Stimulated activated naive CD8-positive, alpha-beta T cell treated with anti-CD3 and anti-CD28 coated beads, Interleukin-15, amount 100 ng/mL, for 72 hours (primary cell): Measurements from ENCODE around the gene RCN2.

ENCODE experiments used
- ATAC-seq: fragments of 150-1000 bp; cut with Tn5 transposase; 2 replicates; pipeline ENCODE4 v1.10.0; 2021; ENCODE audit warnings: mild to moderate bottlenecking, moderate library complexity
- DNase-seq, 2 donors: peaks; one replicate each; pipeline ENCODE4 v3.0.0; 2021 to 2022
- H3K27ac Mint-ChIP-seq, 2 donors: one replicate each; pipeline ENCODE4 v1.8.0; 2022; ENCODE audit warnings: mild to moderate bottlenecking in 2 of 2, mixed read lengths in 2 of 2, moderate library complexity in 2 of 2
- H3K27me3 Mint-ChIP-seq: one replicate; pipeline ENCODE4 v1.8.0; 2022; ENCODE audit warnings: mixed read lengths
- H3K4me1 Mint-ChIP-seq: one replicate; pipeline ENCODE4 v1.8.0; 2022; ENCODE audit warnings: mild to moderate bottlenecking, mixed read lengths
- H3K4me3 Mint-ChIP-seq, 2 donors: one replicate each; pipeline ENCODE4 v1.8.0; 2022; ENCODE audit warnings: mild to moderate bottlenecking in 2 of 2, mixed read lengths in 2 of 2, moderate library complexity in 1 of 2
- H3K9me3 Mint-ChIP-seq, 2 donors: one replicate each; pipeline ENCODE4 v1.8.0; 2022; ENCODE audit warnings: mixed read lengths in 2 of 2

RCN2 gene

GRCh38 chr15:76913737-76914136 lies 17.8 kb upstream of the RCN2 start:
- Mint-ChIP-seq H3K27ac (no peak overlapping the region), H3K4me3 (no peak overlapping the region), H3K9me3 (no peaks in the 10 kb centered on the region), H3K4me1 (no peaks in the 10 kb centered on the region), H3K27me3 (peaks cover 18% of the 10 kb centered on the region)
- ATAC-seq (no peak), DNase-seq (no peak)

DNA sequence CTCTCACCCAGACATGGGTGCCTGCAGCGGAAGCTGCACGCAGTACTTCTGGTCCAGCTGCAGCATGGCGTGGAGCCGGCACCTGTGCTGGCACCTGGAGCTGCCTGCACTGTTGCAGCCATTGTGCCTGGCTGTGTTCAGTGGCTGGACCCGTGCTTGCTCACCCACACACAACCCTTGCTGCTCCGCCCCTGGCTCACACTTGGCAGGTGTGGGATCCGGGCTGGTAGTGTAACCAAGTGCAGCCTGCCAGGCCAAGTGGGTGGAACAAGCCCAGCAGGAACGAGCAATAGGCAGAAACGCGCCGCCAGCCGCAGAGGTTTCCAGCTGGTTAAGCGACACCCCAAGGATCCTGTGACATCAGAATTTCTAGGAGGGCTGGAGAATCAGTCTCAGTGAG lies 15.2 kb upstream of the RCN2 start:
- no peak for ATAC-seq
- no peaks in the 10 kb centered on the region for H3K4me1 Mint-ChIP-seq
- no peak overlapping the region for H3K27ac Mint-ChIP-seq
- H3K9me3 Mint-ChIP-seq, result peaks cover 0 to 5% of the 10 kb centered on the region in 2 donors
- no peak for DNase-seq
- no peak overlapping the region for H3K4me3 Mint-ChIP-seq
- H3K27me3 Mint-ChIP-seq, result peaks cover 18% of the 10 kb centered on the region

DNA sequence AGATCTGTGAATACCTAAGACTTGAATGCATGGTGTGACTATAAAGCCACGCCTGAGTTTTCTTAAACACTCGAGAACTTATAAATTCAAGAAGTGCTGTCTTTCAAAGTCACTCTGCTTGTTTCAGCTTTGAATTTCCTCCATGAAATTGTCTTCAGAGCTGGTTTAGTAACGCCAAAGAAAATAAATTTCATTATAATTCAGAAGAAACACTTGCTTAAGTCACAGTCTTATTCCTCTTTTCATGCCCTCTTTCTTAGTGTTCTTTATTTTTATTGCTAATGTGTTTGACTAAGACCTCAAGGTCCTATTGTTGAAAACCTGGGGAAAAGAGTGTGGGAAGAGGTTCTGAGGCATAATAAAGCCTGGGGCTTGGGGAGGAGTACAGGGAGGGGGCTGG lies 3.3 kb upstream of the RCN2 start:
- peaks cover 22% of the 10 kb centered on the region for H3K4me1 Mint-ChIP-seq
- H3K9me3 Mint-ChIP-seq, result no peaks in the 10 kb centered on the region
- H3K27ac Mint-ChIP-seq, result no peak overlapping the region
- H3K27me3 Mint-ChIP-seq, result peaks cover 5% of the 10 kb centered on the region
- ATAC-seq, result no peak
- H3K4me3 Mint-ChIP-seq, result no peak overlapping the region
- DNase-seq, result no peak

- peaks cover 29% of the 10 kb centered on the region for H3K4me1 Mint-ChIP-seq
- no peaks in the 10 kb centered on the region for H3K9me3 Mint-ChIP-seq
- DNase-seq (no peak), ATAC-seq (no peak)
- no peaks in the 10 kb centered on the region for H3K27me3 Mint-ChIP-seq
- H3K27ac Mint-ChIP-seq, result no peak overlapping the region
- no peak overlapping the region for H3K4me3 Mint-ChIP-seq
These were observed 2.4 kb upstream of the RCN2 start for GRCh38 chr15:76929011-76929760.

DNA sequence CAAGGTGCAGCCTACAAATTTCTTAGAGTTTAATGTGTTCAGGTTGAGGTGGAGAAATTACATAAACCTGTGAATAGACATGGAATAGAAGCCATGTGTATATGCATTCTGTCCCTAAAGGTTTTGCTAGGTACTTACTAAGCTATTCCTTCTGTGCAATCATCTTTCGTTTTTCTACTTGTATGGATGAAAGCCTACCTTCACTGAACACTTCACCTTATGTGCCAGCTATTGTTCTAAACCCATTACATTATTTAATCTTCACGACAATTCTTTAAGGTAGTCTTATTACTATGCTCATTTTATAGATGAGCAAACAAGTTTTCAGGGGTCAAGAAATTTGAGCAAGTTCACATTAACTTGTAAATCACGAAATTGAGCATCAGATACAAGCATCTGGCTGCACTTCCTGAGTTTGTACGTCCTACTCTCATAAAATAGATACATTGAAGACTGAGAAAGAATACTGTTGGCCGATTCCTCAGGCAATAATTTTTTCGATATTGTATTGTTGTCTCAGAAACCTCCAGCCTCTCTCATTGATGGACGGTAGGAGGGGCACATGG lies 635 bp upstream of the RCN2 start:
- Mint-ChIP-seq H3K4me1 (peaks cover 40% of the 10 kb centered on the region), H3K27ac (peak overlapping the region; percentile 42 to 50)

GRCh38 chr15:76932135-76932966 lies 802 bp downstream of the RCN2 start:
- Mint-ChIP-seq H3K4me1 (peaks cover 51% of the 10 kb centered on the region), H3K4me3 (peak overlapping the region; percentile 84 to 86)
- DNase-seq, result no peak

More for the DNA sequence above, 635 bp upstream of the RCN2 start:
- DNase-seq, result no peak
- no peaks in the 10 kb centered on the region for H3K27me3 Mint-ChIP-seq
- no peaks in the 10 kb centered on the region for H3K9me3 Mint-ChIP-seq
- H3K4me3 Mint-ChIP-seq, result peak overlapping the region; percentile 84 to 86
- ATAC-seq, result no peak

GRCh38 chr15:76935620-76936019 lies 4.1 kb downstream of the RCN2 start:
- no peaks in the 10 kb centered on the region for H3K27me3 Mint-ChIP-seq
- H3K4me3 Mint-ChIP-seq, result peak overlapping the region in 1 of 2 donors; percentile 44
- ATAC-seq, result no peak
- no peak for DNase-seq
- H3K4me1 Mint-ChIP-seq, result peaks cover 45% of the 10 kb centered on the region
- no peaks in the 10 kb centered on the region for H3K9me3 Mint-ChIP-seq
- peak overlapping the region in 1 of 2 donors; percentile 1 for H3K27ac Mint-ChIP-seq

More at GRCh38 chr15:76932135-76932966, 802 bp downstream of the RCN2 start:
- H3K27me3 Mint-ChIP-seq, result no peaks in the 10 kb centered on the region
- peak overlapping the region; percentile 84 to 89 for H3K27ac Mint-ChIP-seq
- no peaks in the 10 kb centered on the region for H3K9me3 Mint-ChIP-seq
- ATAC-seq, result peak; percentile 28

DNA sequence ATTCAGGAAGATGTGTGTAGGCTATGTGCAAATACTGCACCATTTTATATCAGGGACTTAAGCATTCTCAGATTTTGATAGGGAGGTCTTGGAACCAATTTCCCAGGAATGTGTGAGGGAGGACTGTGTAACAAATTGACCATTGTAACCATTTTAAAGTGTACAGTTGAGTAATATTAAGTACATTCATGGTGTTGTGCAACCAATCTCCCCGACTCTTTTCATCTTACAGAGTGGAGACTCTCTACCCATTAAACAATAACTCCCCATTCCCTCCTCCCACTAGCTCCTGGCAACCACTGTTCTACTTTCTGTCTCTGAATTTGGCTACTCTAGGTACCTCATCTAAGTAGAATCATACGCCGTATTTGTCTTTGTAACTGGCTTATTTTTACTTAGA lies 5.1 kb downstream of the RCN2 start:
- ATAC-seq (no peak), DNase-seq (no peak)
- H3K27me3 Mint-ChIP-seq, result no peaks in the 10 kb centered on the region
- no peak overlapping the region for H3K27ac Mint-ChIP-seq
- peaks cover 38% of the 10 kb centered on the region for H3K4me1 Mint-ChIP-seq
- no peaks in the 10 kb centered on the region for H3K9me3 Mint-ChIP-seq
- no peak overlapping the region for H3K4me3 Mint-ChIP-seq

- Mint-ChIP-seq H3K9me3 (no peaks in the 10 kb centered on the region), H3K27ac (peak overlapping the region; percentile 19 to 69), H3K4me3 (no peak overlapping the region), H3K4me1 (peaks cover 27% of the 10 kb centered on the region), H3K27me3 (no peaks in the 10 kb centered on the region)
- DNase-seq, result no peak
- no peak for ATAC-seq
These were observed 7.2 kb downstream of the RCN2 start for GRCh38 chr15:76938752-76939151.

GRCh38 chr15:76939715-76940114 lies 8.2 kb downstream of the RCN2 start:
- ATAC-seq (peak; percentile 76), DNase-seq (no peak)
- Mint-ChIP-seq H3K4me3 (no peak overlapping the region), H3K9me3 (no peaks in the 10 kb centered on the region), H3K27me3 (no peaks in the 10 kb centered on the region), H3K4me1 (peaks cover 30% of the 10 kb centered on the region), H3K27ac (peak overlapping the region; percentile 95 to 96)

GRCh38 chr15:76941636-76942035 lies 10.1 kb downstream of the RCN2 start:
- Mint-ChIP-seq H3K27ac (no peak overlapping the region), H3K4me1 (peaks cover 16% of the 10 kb centered on the region), H3K27me3 (no peaks in the 10 kb centered on the region), H3K9me3 (no peaks in the 10 kb centered on the region), H3K4me3 (no peak overlapping the region)
- DNase-seq, result no peak
- ATAC-seq, result no peak

DNA sequence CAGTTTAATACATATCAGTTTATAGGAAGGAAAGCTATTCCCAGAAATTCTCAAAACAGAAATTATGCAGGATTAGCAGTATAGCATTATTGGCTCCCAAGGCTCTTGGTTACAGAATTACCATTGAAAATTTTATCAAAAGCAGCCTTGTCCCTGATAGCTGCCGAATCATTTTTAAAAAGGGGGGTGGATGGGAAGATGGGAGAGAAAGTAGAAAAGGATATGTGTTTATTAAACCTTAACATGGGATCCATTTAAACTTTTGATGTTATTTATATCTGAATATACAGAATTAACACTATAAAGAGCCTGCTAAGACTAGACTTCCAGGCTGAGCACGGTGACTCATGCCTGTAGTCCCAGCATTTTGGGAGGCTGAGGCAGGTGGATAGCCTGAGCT lies 10.8 kb downstream of the RCN2 start:
- Mint-ChIP-seq H3K4me3 (no peak overlapping the region), H3K9me3 (no peaks in the 10 kb centered on the region), H3K27ac (no peak overlapping the region), H3K4me1 (peaks cover 9% of the 10 kb centered on the region), H3K27me3 (no peaks in the 10 kb centered on the region)
- no peak for ATAC-seq
- no peak for DNase-seq

GRCh38 chr15:76945494-76946093 lies 14.0 kb downstream of the RCN2 start:
- no peak overlapping the region for H3K4me3 Mint-ChIP-seq
- H3K4me1 Mint-ChIP-seq, result peaks cover 6% of the 10 kb centered on the region
- H3K9me3 Mint-ChIP-seq, result no peaks in the 10 kb centered on the region
- H3K27ac Mint-ChIP-seq, result peak overlapping the region in 1 of 2 donors; percentile 84
- no peaks in the 10 kb centered on the region for H3K27me3 Mint-ChIP-seq
- DNase-seq, result no peak
- ATAC-seq, result no peak

DNA sequence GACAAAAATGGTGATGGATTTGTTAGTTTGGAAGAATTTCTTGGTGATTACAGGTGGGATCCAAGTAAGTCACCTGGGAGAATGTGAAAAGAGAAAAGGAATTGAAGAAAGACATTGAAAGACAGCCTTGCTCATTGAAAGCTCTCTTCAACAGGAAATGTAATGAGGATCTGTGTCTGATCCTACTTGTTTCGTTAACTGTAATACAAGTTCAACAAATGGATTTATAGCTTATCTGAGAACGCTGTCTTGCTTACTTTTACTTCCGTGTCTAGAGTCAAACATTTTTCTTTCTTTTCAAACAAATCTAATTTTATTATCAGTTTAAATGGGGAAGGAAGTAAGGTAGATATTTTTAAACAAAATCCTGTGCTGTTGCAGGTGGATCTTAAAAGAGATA lies 15.9 kb downstream of the RCN2 start:
- DNase-seq (no peak), ATAC-seq (no peak)
- Mint-ChIP-seq H3K4me3 (no peak overlapping the region), H3K27ac (peak overlapping the region in 1 of 2 donors; percentile 14), H3K9me3 (no peaks in the 10 kb centered on the region), H3K4me1 (peaks cover 12% of the 10 kb centered on the region), H3K27me3 (no peaks in the 10 kb centered on the region)

GRCh38 chr15:76951220-76951619 lies 19.7 kb downstream of the RCN2 start:
- Mint-ChIP-seq H3K27me3 (no peaks in the 10 kb centered on the region), H3K27ac (no peak overlapping the region), H3K4me3 (no peak overlapping the region), H3K9me3 (no peaks in the 10 kb centered on the region), H3K4me1 (peaks cover 6% of the 10 kb centered on the region)
- ATAC-seq (no peak), DNase-seq (no peak)
